Measurements from ENCODE around the gene VSIG8. TPM values are rescaled to one million over a fixed set of nuclear protein-coding genes. Genes with fewer than 3 reads are reported as not detected.
A peak's percentile ranks its signal among the peaks of the same experiment; 100 is the strongest.

Gene VSIG8
- total and polyA plus RNA-seq, 9 of the 15 experiments (the other 6 are each of a cell fraction or from before 2014, with no cell fraction given) = not detected

DNA sequence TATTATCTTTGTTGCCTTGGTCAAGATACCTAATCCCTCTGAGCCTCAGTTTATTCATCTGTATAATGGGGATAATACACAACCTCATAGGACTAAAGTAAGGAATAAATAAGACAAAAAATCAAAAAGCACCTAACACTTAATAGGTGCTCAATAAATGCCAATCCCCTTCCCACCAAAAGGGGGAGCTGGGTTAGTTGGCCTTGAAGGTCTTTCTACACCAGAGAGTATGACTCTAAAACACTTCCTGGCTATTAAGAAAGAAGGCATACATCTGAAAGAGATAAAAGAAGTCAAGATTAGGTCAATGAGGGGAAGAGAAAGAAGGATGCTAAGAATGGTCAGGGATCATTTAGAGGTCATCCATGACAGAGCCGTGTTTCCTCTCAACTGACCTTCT is 11.1 kb downstream of the VSIG8 start:
- Histone ChIP-seq H3K9me1 (ENCODE audit: control insufficient read depth, insufficient read depth, low read length) (peaks cover 3% of the 10 kb centered on the region), H3K27ac (ENCODE audit: extremely low read depth, low read depth, low read length) (no peak overlapping the region), H4K20me1 (replicated peaks; ENCODE audit: control insufficient read depth, insufficient read depth, low read length) (no peaks in the 10 kb centered on the region), H2AFZ (ENCODE audit: low read depth, low read length) (no peak overlapping the region), H3K4me2 (ENCODE audit: insufficient read depth, low read length) (no peak overlapping the region), H3K27me3 (ENCODE audit: control insufficient read depth in 2 of 2, insufficient read depth in 2 of 2, low read length in 2 of 2) (peaks cover 5 to 28% of the 10 kb centered on the region in 2 experiments; a peak in 3 of 5 replicates), H3K79me2 (ENCODE audit: control insufficient read depth, insufficient read depth, low read length) (no peaks in the 10 kb centered on the region), H3K9me3 (replicated peaks; ENCODE audit: control insufficient read depth, insufficient read depth, low read depth, low read length) (no peaks in the 10 kb centered on the region), H3K4me3 (no peak overlapping the region), H3K4me1 (replicated peaks in 1 of 2; ENCODE audit: control insufficient read depth in 2 of 2, insufficient read depth in 2 of 2, low read length in 2 of 2) (peaks cover 0 to 13% of the 10 kb centered on the region in 2 experiments; a peak in 2 of 5 replicates), H3K9ac (ENCODE audit: insufficient read depth in 1 of 2, low read depth in 2 of 2, low read length in 2 of 2) (no peak overlapping the region), H3K36me3 (ENCODE audit: control insufficient read depth, insufficient read depth, low read length) (no peaks in the 10 kb centered on the region)
- in situ Hi-C loops (cut with MboI) = no loop called here
- CTCF ChIA-PET (ENCODE audit: low intra/inter-chr PET ratio) = no interaction called here
- FAIRE-seq (no peak), DNase-seq (ENCODE audit: extremely low read depth in 1 of 4, low spot score in 3 of 4) (no peak), ATAC-seq (no peak)
- BruUV-seq (replicated peaks) = no TSS peak
- POLR2A ChIA-PET = interaction anchor here (0.9 kb wide), 1 partner anchor 11 kb away, joined by 5 read pairs; no protein-coding TSS in a partner anchor
- WGBS (ENCODE audit: insufficient coverage, low coverage, missing lambda C conversion rate) = no CpG with 5 or more reads among the region's 1 CpG
- intact Hi-C loops (cut with micrococcal nuclease) = no loop called here
- TF ChIP-seq, protein P1, sequence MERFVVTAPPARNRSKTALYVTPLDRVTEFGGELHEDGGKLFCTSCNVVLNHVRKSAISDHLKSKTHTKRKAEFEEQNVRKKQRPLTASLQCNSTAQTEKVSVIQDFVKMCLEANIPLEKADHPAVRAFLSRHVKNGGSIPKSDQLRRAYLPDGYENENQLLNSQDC (CRISPR knock-in tag; IDR thresholded peaks at IDR 0.05) = no peak
- TF ChIP-seq ATF1 (CRISPR knock-in tag; IDR thresholded peaks at IDR 0.05) = no peak
- TF ChIP-seq ATF1 (tag; IDR thresholded peaks at IDR 0.05) = no peak
- TF ChIP-seq TEAD4 (IDR thresholded peaks at IDR 0.05; ENCODE audit: low read length) = no peak
- no peak for TF ChIP-seq TEAD4 (CRISPR knock-in tag; IDR thresholded peaks at IDR 0.05; ENCODE audit: borderline replicate concordance)
- TF ChIP-seq, protein P2, sequence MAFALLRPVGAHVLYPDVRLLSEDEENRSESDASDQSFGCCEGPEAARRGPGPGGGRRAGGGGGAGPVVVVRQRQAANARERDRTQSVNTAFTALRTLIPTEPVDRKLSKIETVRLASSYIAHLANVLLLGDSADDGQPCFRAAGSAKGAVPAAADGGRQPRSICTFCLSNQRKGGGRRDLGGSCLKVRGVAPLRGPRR (CRISPR knock-in tag; IDR thresholded peaks at IDR 0.05) = no peak
- TF ChIP-seq, protein P3, sequence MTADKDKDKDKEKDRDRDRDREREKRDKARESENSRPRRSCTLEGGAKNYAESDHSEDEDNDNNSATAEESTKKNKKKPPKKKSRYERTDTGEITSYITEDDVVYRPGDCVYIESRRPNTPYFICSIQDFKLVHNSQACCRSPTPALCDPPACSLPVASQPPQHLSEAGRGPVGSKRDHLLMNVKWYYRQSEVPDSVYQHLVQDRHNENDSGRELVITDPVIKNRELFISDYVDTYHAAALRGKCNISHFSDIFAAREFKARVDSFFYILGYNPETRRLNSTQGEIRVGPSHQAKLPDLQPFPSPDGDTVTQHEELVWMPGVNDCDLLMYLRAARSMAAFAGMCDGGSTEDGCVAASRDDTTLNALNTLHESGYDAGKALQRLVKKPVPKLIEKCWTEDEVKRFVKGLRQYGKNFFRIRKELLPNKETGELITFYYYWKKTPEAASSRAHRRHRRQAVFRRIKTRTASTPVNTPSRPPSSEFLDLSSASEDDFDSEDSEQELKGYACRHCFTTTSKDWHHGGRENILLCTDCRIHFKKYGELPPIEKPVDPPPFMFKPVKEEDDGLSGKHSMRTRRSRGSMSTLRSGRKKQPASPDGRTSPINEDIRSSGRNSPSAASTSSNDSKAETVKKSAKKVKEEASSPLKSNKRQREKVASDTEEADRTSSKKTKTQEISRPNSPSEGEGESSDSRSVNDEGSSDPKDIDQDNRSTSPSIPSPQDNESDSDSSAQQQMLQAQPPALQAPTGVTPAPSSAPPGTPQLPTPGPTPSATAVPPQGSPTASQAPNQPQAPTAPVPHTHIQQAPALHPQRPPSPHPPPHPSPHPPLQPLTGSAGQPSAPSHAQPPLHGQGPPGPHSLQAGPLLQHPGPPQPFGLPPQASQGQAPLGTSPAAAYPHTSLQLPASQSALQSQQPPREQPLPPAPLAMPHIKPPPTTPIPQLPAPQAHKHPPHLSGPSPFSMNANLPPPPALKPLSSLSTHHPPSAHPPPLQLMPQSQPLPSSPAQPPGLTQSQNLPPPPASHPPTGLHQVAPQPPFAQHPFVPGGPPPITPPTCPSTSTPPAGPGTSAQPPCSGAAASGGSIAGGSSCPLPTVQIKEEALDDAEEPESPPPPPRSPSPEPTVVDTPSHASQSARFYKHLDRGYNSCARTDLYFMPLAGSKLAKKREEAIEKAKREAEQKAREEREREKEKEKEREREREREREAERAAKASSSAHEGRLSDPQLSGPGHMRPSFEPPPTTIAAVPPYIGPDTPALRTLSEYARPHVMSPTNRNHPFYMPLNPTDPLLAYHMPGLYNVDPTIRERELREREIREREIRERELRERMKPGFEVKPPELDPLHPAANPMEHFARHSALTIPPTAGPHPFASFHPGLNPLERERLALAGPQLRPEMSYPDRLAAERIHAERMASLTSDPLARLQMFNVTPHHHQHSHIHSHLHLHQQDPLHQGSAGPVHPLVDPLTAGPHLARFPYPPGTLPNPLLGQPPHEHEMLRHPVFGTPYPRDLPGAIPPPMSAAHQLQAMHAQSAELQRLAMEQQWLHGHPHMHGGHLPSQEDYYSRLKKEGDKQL (CRISPR knock-in tag; IDR thresholded peaks at IDR 0.05; ENCODE audit: borderline replicate concordance) = no peak
- no peak for TF ChIP-seq ZNF75A (CRISPR knock-in tag; IDR thresholded peaks at IDR 0.05)
- TF ChIP-seq HNRNPLL (IDR thresholded peaks at IDR 0.05; ENCODE audit: low read depth, low read length, poor library complexity, severe bottlenecking) = no peak
- TF ChIP-seq ZNF785 (CRISPR knock-in tag; IDR thresholded peaks at IDR 0.05) = no peak
- no peak for TF ChIP-seq PTRF (tag; IDR thresholded peaks at IDR 0.05)
- no peak for TF ChIP-seq KLF10 (CRISPR knock-in tag; IDR thresholded peaks at IDR 0.05)
- no peak for TF ChIP-seq POLR3G (IDR thresholded peaks at IDR 0.05; ENCODE audit: extremely low read depth, insufficient read length, insufficient replicate concordance)
- 0 out of 4 replicates have a peak, but pooled peaks of 1 of the 2 experiments have one; percentile 5 for TF ChIP-seq RAD21 (CRISPR knock-in tag; conservative IDR thresholded peaks at IDR 0.05 in 1 of 2, IDR thresholded peaks at IDR 0.05 in 1 of 2)
- 0 out of 2 replicates have a peak, but pooled peaks have one; percentile 28 for TF ChIP-seq ADNP (tag; IDR thresholded peaks at IDR 0.05)

Data from K562 (cell line).